NCI-H524 treated with DMSO at 0.1 percent for 48 hours (cell line): ENCODE data around the gene ADAP2.
"Not testable (repeated sequence)": the region's sequence is repeated elsewhere in the genome, so short reads cannot be mapped to it uniquely, and the experiment has no call there.

Experiments
- DNase-seq: peaks from one replicate; lab custom pipeline; 2025; lab: John Stamatoyannopoulos, UW

Gene ADAP2

GRCh38 chr17:30921544-30922196 lies at the start of gene ADAP2:
Gene ADAP2 (plus strand): TSS chr17:30921945. CDS start chr17:30922015, 70 bp downstream.
- DNase-seq = no peak

GRCh38 chr17:30886187-30886586 lies 35.6 kb upstream of the ADAP2 start:
- DNase-seq = no peak

- DNase-seq = no peak
Measured at GRCh38 chr17:30894236-30894635, 27.5 kb upstream of the ADAP2 start.

- no peak for DNase-seq
Measured at GRCh38 chr17:30897311-30897710, 24.4 kb upstream of the ADAP2 start.

- no peak for DNase-seq
Measured at GRCh38 chr17:30905742-30906100, 16.0 kb upstream of the ADAP2 start.

- peak; percentile 86 for DNase-seq
Measured at GRCh38 chr17:30906101-30906911, 15.4 kb upstream of the ADAP2 start, which contains the start of gene TEFM. Gene TEFM (minus strand): TSS chr17:30906238. CDS start chr17:30906198, 40 bp downstream.

GRCh38 chr17:30908717-30909420 lies 12.9 kb upstream of the ADAP2 start:
- DNase-seq = no peak

GRCh38 chr17:30910151-30910550 lies 11.6 kb upstream of the ADAP2 start:
- DNase-seq = not testable (repeated sequence)

GRCh38 chr17:30913955-30914354 lies 7.8 kb upstream of the ADAP2 start:
- DNase-seq = no peak

- DNase-seq = no peak
Measured at GRCh38 chr17:30915833-30916611, 5.7 kb upstream of the ADAP2 start.

- no peak for DNase-seq
Measured at GRCh38 chr17:30917050-30917449, 4.7 kb upstream of the ADAP2 start.

GRCh38 chr17:30920282-30920681 lies 1.5 kb upstream of the ADAP2 start:
- DNase-seq = no peak

- DNase-seq = no peak
Measured at GRCh38 chr17:30920683-30921543, 832 bp upstream of the ADAP2 start.

GRCh38 chr17:30922235-30923030 lies 688 bp downstream of the ADAP2 start:
- DNase-seq = no peak

- no peak for DNase-seq
Measured at GRCh38 chr17:30924341-30924740, 2.6 kb downstream of the ADAP2 start.

GRCh38 chr17:30926516-30926915 lies 4.8 kb downstream of the ADAP2 start:
- no peak for DNase-seq

- no peak for DNase-seq
Measured at GRCh38 chr17:30927756-30928155, 6.0 kb downstream of the ADAP2 start.

- DNase-seq = no peak
Measured at GRCh38 chr17:30928584-30928983, 6.8 kb downstream of the ADAP2 start.

GRCh38 chr17:30929081-30929633 lies 7.4 kb downstream of the ADAP2 start:
- DNase-seq = no peak

- DNase-seq = not testable (repeated sequence)
Measured at GRCh38 chr17:30929861-30930260, 8.1 kb downstream of the ADAP2 start.
